ENCODE data around the gene MPPE1.

The MPPE1 gene

DNA sequence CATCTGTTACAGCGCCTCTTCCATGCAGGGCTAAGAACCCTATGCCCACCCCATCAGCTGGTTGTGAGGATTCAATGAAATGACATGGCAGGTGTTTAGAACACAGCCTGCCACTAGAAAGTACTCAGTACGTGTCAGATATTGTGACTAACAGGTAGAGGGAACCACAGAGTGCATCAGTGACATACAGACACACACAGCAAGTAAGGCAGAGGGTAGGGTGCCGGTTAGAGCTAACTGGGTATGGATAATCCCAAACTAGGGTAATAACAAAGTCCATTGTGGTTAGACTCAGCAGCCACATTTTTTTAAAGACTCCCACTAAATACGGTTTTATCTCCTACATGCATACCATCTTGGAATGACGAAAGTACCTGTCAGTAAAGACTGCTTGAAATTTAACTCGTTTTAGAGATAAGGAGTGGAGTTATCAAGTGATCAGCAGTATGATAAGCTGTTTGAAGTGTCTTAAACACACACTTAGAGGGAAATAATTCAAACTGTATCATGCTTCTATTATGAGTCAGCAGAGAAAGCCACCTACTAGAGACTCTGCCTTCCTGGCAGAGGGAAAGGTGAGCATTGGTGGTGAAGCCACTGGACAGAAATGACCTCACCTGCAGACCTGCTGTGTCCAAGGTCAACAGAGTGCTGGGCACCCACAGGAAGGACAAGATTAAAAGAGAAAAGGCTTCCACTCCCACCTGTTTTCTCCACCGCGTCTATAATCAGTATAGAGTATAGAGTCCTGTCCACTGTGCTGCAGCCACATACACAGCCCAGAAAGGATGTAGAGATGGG, 20.6 kb downstream of the MPPE1 start:
- intact Hi-C loops (cut with DNase I): no loop called here

DNA sequence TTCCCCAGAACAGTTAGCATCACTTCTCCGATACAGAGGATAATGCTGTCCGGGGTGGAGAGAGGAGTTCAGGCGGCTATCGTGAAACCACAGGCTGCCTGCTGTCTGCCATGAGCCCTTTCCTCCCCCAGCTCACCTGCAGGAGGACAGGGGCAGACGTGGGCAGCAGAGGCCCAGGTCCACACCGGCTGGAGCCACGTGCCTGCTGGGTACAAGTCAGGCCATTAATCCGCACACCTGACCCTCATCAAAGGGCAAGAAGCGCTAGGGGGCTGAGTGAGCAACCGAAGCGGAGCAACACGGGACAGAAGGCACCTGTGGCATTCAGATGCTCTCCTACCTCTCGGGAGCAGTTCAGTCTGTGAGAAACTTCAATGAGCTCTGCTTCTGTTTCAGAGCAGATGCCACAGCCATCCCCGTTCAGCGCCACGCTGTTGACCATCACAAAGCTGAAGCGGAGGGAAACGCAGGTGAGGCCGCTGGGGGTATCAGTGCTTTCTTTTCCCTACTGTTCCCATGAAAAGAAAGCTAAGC, 21.5 kb downstream of the MPPE1 start:
- DNase-seq: no peak
- intact Hi-C loops (cut with DNase I): no loop called here

More for the DNA sequence above, 20.6 kb downstream of the MPPE1 start:
- DNase-seq: no peak

DNA sequence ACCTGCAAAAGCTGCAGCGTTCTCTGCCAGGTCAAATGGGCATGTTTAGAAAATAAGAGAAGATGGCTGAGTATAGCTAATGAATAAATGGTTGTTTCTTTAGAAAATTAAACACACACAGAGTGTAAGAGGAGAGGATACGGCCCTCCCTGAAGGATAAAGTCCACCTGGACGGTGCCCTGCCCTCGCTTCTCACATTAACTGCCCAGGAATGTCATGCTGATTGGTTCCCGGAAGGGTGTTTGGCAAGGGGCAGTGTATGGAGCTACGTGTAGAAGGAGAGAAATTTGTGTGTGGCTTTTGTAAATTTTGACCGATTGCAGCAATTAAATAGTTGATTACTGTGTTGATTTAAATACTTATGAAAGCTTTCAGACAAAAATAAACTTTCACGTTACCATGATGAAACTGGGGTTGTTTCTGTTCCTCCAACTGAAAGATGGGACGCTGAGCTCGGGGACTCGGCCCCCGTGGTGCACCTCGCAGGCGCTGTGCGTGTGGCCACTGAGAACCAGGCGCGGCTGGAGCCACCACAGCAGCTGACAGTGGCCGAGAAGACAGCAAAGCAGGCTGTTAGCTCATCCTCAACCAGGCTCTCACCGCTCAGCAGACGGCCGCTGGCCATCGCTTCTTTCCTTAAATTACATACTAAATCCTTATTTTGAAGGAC, 22.7 kb downstream of the MPPE1 start:
- peak in 6 of 10 donors; percentile 11 to 88 (median 31) for DNase-seq
- intact Hi-C loops (cut with DNase I): no loop called here

DNA sequence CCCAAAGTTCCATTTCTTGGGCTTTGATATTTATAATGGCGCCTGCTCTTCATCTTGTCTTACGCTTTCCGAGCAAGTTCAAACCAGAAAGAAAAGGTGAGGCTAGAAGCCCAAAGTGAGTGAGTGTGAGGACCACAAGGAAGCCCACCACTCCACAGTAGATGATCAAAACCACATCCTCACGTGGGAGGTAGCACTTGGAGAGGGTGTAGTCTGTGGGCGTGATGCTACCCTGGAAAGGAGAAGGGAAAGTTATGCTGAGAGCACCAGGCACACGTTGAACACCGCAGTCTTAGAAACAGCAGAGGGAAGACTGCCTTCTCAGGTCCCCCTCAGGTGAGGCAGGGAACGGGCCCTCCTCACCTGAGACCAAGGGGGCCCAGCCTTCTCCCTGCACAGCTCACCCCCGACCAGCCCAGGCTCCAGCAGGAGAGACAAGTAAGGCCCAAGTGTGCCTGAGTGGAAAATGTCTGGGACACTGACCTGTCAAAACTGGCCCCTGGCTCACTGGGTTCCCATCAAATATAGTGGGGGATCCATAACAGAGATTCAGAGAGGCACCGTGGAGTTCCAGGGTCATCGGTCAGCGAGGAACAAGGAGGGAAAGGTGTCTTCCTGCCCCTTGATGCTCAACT, 23.6 kb downstream of the MPPE1 start:
- DNase-seq: no peak
- intact Hi-C loops (cut with DNase I): no loop called here

DNA sequence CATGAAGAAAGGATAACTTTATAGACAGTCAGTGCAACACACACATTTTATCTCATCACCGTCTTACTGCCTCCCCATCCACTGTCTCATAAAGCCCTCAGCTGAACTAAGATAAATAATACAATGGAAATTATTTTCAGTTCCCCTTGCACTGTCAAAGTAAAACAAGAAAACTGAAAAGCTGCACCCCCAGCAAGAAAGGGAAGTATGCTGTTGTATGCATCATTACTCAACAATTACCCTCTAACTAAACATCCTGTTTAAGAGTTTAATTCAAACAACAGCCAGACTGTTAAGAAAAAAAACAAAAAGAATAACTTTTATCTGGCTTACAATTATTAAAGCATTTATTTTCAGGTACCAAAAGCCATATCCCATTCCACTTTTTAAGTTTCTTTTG, 25.0 kb downstream of the MPPE1 start:
- DNase-seq: no peak
- intact Hi-C loops (cut with DNase I): no loop called here

DNA sequence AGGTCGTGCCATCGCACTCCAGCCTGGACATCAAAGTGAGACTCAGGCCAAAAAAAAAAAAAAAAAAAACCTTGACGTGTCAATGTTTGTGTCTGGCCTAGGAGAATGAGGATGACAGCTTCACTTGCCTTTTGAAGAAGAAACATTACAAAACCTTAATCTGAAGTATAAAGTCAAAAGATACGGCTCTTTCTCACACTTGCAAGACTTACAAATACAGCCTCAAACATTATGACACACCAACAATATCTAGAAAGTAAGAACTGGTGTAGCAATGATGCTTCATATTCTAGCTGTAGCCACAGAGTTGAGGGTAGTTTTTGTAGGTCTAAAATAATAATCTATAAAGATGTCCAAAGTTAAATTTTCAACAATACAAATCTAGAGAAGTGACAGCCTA, 25.5 kb downstream of the MPPE1 start:
- intact Hi-C loops (cut with DNase I): no loop called here
- DNase-seq: no peak

DNA sequence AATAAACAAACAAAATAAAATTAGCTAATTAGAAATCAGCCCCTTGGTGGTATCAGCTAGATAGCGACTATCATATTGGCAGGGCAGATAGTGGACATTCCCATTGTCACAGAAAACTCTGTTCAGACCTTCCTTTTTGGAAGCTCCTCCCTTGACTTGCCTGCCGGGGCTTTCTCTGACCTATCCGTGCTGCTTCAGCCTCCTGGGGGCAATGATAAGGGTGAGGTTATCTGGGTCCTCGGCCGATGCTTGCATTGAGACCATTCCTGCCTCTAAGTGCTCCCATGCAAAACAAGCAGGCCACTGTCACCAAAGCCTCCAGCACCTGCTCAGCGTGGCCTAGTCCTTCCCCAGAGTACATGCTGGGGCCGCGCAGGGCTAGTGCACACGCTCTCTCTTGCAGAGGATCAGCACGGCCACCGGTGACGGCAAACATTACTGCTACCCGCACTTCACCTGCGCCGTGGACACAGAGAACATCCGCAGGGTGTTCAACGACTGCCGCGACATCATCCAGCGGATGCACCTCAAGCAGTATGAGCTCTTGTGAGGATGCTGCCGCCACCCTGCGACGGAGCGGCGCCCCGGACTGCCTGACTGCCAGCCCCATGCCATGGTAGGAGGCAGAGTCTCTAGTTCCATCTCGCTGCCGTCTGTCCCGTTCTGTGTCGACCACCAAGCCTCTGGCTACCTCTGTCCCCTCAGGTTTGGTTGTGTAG, 27.4 kb downstream of the MPPE1 start:
- intact Hi-C loops (cut with DNase I): no loop called here
- DNase-seq: no peak

DNA sequence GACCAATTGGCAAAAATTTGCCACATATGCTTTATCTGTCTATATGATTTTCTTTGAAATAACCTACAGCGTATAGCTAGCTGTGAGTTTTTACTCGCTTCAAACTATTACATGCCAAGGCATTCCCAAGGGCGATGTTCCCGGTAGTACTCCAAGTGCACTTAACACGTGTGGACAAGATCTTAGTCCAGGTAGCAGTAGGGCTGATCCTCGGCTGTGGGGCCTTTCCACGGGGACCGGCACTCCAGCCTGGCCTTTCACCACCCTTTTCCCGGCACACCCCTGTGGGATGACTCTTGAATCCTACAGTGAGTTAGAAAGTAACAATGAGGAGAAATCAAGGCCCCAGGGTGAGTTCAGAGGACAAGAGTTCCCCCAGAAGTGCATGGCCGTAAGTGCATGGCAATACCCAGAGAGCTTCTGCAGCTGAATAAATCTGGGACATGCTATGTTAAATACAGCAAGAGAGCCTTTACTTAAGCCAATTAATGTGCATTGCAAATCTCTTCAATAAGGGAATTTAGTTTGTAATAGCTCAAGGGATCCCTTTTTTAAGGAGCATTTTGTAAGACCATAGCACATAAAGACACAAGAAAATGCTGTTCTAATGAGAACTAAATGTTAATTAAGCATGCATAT, 30.5 kb downstream of the MPPE1 start:
- intact Hi-C loops (cut with DNase I): no loop called here
- DNase-seq: no peak

DNA sequence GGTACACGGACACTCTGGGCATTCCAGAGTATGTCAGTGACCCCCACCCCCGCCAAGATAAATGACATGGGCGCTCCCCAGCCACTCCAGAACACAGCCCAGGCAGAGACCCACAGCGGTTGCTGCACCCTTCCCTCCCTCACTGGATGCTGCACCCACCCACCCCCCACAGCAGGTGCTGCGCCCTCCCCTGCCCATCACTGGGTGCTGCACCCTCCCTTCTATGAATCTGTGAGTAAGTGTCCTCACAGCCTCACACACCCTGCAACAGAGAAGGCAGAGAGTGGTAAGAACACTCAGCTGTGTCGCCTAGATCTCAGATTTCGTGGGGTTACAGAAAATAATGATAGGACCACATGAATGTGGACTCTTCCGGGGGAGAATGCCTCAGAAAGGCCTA, 33.4 kb downstream of the MPPE1 start:
- intact Hi-C loops (cut with DNase I): no loop called here
- DNase-seq: no peak

DNA sequence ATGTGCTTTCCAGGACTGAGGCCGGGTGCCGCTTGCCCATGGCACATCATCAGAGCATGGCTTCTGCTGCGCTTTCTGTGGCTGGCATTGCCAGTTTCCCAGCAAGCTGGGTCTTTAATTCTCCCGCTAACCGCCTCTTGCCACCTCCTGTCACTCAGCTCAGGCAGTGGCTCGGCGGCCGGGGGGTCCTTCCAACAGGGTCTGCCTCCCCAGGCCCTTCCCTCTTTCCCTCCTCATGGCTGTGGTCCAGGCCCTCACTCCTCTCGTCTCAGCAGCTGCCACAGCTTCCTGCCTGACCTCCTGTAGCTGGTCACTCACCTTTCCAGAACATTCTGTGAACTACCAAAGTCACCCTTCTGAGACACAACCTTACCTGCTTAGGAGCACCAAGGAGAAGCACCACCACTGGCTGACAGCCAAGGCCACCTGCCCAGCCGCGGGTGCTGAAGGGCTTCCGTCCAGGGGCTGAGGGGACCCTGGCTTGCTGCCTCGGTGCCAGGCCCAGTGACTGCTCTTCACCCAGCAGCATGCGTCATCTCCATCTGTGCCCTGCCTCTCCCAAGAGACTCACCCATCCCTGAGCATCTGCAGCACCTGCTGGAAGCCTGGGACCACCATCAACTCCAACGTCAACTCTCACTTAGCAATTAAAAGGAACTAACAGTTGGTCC, 34.3 kb downstream of the MPPE1 start:
- no peak for DNase-seq

DNA sequence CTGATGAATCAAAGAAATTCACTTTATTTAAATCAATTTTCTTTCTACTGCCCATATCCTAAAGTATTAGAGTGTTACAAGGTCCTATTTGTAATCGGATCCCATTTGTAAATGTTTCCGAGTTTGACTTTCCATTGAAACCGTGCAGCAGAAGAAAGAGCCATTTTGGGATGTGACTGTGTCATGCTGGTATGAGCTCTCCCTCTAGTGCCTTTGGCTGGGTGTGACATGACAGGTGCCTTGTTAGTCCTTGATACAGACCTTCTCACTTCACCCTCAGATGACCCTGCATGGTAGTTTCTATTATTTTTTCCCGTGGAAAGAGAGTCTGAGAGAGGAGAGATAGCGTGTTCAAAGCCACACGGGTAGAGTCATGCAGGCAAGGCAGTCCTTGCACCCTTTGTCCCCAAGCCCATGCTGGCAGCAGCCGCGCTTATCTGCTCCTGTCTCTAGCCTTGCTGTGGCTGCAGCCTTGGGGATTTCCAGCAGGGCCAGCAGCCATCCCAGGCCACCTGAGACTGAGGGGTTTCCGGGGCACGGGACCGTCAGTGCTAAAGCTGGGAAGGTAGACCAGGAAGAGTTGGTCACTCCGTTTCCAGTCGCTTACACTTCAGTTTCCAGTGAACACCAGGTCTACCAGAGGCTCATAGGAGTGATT, 35.5 kb downstream of the MPPE1 start:
- DNase-seq: no peak
- intact Hi-C loops (cut with DNase I): no loop called here

More for the DNA sequence above, 34.3 kb downstream of the MPPE1 start:
- intact Hi-C loops (cut with DNase I): no loop called here

DNA sequence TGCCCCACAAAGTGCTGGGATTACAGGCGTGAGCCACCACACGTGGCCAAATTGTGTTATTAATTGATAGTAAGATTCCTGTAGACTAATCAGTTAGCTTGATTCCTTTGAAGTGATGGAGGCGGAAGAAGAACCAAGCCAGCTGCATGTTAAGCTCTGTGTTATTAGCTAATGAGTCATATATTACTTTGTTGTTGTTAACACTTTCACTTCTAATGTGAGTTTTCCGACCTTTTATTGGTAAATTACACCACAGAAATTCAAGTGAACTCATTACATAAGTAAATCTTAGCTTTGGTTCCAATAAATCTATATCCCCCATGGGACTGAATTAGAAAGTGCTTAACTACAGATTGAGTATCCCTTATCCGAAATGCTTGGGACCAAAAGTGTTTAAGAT, 36.6 kb downstream of the MPPE1 start:
- intact Hi-C loops (cut with DNase I): no loop called here
- DNase-seq: no peak

DNA sequence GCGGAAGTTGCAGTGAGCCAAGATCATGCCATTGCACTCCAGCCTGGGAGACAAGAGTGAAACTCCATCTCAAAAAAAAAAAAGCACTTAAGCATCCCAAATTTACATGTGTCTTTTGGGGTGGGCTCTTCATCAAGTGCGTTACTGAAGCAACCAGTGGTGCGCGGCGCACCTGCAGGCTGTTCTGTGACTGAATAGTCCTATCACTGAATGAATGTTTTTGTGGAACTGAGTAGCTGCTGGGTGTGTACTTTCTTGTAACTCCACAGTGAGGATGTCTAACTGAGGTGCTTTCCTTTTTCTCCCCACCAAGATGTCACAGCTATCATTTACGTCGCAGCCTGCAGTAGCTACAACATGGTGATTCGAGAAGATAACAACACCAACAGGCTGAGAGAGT, 39.9 kb downstream of the MPPE1 start:
- no peak for DNase-seq
- intact Hi-C loops (cut with DNase I): no loop called here

DNA sequence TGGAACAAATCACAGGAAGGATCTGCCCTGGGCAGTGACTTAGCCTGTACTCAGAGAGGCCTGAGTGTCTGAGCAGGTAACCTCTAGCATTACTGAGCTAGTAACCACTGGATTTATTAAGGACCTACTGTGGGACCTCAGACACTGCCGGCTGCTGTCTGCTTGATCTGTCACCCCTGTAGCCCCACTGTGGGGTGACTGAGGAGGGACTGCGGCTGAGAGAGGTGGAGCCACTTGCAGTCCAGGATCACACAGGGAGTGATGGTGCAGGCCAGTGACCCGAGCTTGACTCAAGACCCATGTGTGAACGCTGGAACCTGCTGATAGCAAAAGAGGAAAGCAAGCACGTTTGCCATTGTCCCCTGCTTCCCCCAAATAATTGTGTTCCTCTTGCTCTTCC, 41.4 kb downstream of the MPPE1 start:
- intact Hi-C loops (cut with DNase I): no loop called here
- no peak for DNase-seq

DNA sequence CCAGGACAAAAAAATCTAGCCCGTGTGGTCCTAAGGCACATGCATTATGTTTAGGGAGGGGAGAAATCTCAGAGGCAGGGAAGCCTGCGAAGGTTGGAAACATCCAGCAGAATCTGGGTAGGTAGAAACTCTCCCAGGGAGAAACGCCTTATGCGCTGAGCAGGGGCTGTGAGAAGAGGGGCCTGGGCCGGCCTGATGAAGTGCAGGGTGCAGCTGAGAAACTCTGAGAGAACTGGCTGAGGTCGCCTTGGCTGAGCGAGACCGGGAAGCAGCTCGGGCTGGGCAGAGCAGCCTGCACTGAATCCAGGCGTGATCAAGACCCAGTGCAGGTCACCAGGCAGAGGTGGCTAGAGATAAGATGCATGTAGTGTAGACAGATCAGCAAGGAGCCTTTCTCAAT, 41.8 kb downstream of the MPPE1 start:
- intact Hi-C loops (cut with DNase I): no loop called here
- no peak for DNase-seq

DNA sequence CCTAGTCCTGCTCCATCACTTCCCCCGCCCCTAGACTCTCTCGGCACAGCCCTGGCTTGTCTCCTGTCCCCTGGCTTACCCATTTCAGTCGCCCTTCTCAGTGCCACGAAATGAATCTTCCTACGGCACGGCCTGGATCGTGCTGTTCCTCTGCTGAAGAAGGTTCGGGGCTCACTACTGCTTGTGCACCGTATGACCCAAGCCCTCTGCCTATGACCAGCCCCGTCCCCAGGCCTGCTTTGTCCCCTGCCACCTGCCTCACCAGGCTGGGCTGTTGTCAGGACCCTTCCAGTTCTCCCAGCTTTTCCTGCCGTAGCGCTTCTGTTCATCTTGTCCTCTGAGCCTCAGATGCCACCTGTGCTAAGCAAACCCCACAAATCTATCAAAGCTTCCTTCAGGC, 43.0 kb downstream of the MPPE1 start:
- no peak for DNase-seq
- intact Hi-C loops (cut with DNase I): no loop called here

DNA sequence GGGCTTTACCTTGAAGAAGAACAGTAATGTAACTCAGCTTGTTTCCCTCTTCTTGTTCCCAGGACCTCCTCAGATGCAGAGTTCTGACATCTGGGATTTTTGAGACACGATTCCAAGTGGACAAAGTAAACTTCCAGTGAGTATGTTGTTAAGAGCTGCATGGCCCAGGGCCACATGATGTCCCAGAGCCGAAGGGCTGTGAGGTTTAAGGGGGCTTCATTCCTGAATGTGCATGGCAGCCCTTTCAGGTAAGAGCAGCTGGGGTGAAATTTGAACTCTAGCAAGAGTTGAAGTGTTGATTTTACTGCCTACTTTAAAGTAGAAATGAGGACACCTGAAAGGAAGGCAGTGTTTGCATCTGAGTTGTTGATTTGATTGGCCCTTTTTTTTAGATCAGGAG, 43.6 kb downstream of the MPPE1 start:
- no peak for DNase-seq
- intact Hi-C loops (cut with DNase I): no loop called here

DNA sequence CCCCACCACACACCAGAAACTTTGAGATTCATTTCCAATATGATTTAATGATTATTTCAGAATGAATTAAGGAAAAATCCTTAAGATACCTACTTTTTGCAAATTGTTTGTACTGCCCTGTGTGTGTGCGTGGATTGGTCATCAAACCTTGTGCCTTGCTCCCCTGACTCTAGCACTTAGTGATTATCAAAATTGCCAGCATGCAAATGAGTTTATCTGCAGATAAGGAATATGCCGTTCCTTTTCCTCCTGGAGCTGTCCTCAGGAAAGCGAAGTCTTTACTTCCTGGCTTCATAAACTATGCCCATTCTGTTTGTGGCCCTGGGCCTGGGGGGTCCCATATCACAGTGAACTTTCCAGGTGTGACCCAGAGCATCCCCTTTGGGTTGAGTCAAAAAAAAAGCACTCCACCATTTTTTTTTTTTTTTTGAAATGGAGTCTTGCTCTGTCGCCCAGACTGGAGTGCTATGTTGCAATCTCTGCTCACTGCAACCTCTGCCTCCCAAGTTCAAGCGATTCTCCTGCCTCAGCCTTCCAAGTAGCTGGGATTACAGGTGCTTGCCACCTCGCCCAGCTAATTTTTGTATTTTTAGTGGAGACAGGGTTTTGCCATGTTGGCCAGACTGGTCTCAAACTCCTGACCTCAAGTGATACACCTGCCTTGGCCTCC, 45.5 kb downstream of the MPPE1 start:
- intact Hi-C loops (cut with DNase I): no loop called here
- no peak for DNase-seq

Data from posterior cingulate gyrus (tissue), 11 donors.